Bronchial epithelial cell (primary cell): ENCODE results near the gene EFNA5. TPM values are rescaled to one million over a fixed set of nuclear protein-coding genes. Genes with fewer than 3 reads are reported as not detected.

Source experiments
- DNase-seq: peaks from one replicate; pipeline ENCODE4 v3.0.0-alpha.2; 2010; ENCODE audit warnings: low read depth
- FAIRE-seq: peaks from 2 replicates; lab custom pipeline; 2011; peaks lifted over from hg19 to GRCh38; lab: Jason Lieb, UNC
- H3K27me3 ChIP-seq: 2 replicates; pipeline ENCODE4 v1.5.1; 2011; ENCODE audit warnings: low read length; ENCODE audit not compliant: control insufficient read depth, insufficient read depth
- H3K36me3 ChIP-seq: 2 replicates; pipeline ENCODE4 v1.5.1; 2011; ENCODE audit warnings: low read length; ENCODE audit not compliant: control insufficient read depth, insufficient read depth
- H3K4me3 ChIP-seq: 2 replicates; pipeline ENCODE4 v1.5.1; 2011; ENCODE audit warnings: mild to moderate bottlenecking, low read depth, low read length, control low read depth
- CTCF ChIP-seq: IDR thresholded peaks from 2 replicates; pipeline ENCODE4 v1.5.1; 2011; ENCODE audit warnings: mild to moderate bottlenecking, moderate library complexity, low read length, control low read depth, inconsistent platforms; ENCODE audit not compliant: insufficient read depth, severe bottlenecking
- total RNA-seq: library from RNA; depleted of rRNA; stranded (reverse); fragments of >200 nt; gene quantifications from 2 replicates; pipeline ENCODE4 v1.2.1, GENCODE V29; 2014

EFNA5 gene
- total RNA-seq, 1 donor from 2014 or later: 3.9 TPM

DNA sequence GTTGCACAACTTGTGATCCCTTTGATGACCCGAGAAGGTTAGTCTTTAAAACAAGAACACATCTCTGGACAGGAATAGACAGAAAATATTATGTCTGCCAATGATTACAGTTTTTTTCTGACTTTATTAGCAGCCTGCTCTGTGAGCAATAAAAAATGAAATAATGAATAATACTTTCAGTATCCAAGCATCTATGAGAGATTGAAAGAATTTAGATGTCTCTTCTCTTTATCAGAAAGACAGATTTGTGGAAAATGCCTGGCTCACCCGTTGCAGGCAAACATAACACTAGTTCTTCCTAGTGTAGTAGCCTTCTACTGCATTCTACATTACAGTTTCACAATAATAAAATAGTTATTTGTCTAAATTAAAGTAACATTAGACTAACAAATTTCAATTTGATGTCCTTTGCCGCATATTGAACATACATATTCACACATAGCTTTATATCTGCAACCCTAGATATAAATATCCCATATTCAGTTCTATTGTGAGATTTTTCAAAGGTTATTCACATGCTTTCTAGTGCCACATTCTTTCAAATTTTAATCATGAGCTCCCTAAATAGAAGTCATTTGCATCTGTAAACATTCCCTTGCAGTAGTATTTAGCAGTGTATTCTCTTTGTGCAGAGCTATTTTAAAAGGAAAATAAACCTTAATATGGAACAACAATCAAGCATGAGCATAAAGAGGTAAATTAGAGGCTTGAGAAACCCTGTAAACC lies 267.3 kb downstream of the EFNA5 start:
- DNase-seq (no peak), FAIRE-seq (no peak)
- TF ChIP-seq CTCF: no peak
- Histone ChIP-seq H3K27me3 (no peaks in the 10 kb centered on the region), H3K36me3 (no peaks in the 10 kb centered on the region), H3K4me3 (no peak overlapping the region)

DNA sequence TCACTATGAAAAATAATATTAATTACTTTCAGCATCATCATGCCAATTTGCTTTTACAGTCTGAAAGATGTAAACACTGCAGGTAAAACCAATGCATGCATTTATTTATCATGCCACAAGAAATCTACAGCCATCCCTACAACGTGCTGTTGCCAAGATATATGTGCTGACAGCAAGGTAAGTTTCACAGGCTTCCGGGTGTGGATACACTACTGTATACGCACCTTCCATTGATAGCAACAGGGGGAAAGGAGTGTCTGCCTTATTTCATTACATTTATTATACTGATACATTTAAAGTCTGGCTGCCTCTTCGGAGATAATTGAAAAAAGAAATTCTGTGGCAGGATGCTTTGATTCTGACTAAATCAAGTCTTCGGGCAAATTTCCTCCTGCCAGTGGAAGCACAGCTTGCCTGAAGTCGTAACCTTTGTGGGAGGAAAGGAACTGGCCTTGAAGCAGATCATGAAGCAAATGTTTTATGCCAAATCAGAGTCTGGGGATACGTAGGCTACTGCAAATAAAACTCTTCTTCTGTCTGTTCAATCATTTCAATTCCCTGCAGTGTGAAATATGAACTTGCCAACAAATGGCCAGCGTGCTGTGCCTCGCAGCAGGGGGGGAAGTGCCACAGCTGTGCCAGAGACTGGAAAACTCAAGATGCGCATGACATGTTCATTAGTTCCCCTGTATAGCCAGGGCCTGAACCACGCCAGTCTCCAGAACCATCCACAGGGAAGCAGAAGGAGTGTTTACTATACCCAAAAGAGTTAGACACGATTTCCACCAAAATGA lies 268.1 kb downstream of the EFNA5 start:
- DNase-seq (no peak), FAIRE-seq (peak; percentile 7)
- no peak for TF ChIP-seq CTCF
- Histone ChIP-seq H3K4me3 (no peak overlapping the region), H3K36me3 (no peaks in the 10 kb centered on the region), H3K27me3 (no peaks in the 10 kb centered on the region)

DNA sequence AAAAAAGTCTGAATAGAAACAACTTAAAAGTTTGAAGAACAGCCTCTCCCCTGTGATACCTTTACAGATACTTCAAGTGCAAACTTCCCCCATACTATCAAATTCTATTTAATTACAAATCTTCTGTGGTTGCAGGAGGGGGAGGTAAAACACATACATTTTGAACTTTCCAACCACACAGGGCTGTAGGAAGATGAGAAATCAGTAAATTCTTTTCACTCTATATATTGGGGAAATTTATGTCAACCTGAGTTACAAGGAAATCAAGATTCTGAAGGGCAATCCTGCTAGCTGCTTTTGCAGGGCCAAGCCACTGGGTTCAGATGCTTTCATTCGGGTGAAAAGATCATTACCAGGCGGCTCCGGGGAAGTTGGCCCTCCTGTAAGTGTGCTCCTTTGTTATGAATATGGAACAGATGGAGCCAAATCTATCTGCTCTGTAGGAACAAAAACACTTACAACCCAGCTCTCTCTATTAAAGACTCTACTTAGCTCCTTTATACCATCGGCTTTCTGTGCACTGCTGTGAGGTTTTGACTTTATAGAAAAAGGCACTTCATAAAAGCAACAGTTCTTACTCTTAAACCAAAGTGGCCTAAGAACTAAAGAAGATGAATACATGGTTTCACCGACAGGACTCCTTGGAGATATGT lies 269.1 kb downstream of the EFNA5 start:
- FAIRE-seq (no peak), DNase-seq (no peak)
- no peak for TF ChIP-seq CTCF
- H3K4me3 ChIP-seq: no peak overlapping the region
- no peaks in the 10 kb centered on the region for H3K27me3 ChIP-seq
- H3K36me3 ChIP-seq: no peaks in the 10 kb centered on the region

DNA sequence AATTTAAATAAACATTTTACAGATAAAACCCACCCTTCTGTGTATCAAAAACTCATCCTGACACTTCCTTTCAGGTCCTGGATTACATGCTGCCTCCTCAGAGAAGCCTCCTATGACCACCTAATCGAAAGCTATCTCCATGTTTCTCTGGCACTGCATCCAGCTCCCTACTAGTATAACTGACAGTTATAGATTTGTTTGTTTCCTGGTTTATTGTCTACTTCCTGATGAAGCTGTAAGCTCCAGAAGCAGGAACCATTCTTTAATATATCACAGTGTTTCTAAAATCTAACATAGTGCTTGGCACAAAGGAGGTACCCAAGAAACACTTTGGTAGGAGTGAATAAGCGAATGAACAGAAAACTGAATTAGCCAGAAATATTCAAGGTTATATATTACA lies 270.4 kb downstream of the EFNA5 start:
- FAIRE-seq: no peak
- H3K27me3 ChIP-seq: no peaks in the 10 kb centered on the region
- TF ChIP-seq CTCF: no peak
- H3K4me3 ChIP-seq: no peak overlapping the region
- H3K36me3 ChIP-seq: no peaks in the 10 kb centered on the region
- no peak for DNase-seq

DNA sequence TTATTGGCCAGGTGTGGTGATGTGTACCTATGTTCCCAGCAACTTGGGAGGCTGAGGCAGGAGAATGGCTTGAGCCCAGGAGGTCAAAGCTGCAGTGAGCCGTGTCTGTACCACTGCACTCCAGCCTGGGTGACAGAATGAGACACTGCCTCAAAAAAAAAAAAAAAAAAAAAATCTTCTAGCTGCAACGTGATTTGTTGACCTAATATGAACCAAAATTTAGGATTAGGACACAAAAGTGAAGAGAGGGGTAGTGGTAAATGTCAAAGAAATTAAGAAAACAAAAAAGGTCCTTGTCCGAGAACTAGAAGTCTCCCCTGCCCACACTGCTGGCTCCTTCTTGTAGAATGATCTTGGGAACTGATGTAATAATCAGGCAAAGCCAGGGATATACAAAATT lies 272.0 kb downstream of the EFNA5 start:
- H3K27me3 ChIP-seq: no peaks in the 10 kb centered on the region
- TF ChIP-seq CTCF: no peak
- no peaks in the 10 kb centered on the region for H3K36me3 ChIP-seq
- H3K4me3 ChIP-seq: no peak overlapping the region
- FAIRE-seq (no peak), DNase-seq (no peak)
